Fibroblast of mammary gland (primary cell): ENCODE measurements around the gene MAGI1.

Experiments
- DNase-seq: peaks from one replicate; pipeline ENCODE4 v3.0.0-alpha.2; 2010; ENCODE audit warnings: low read depth
- H3K4me3 ChIP-seq: 2 replicates; pipeline ENCODE4 v1.5.1; 2011; ENCODE audit warnings: low read depth, mild to moderate bottlenecking, low read length, moderate library complexity; ENCODE audit not compliant: control insufficient read depth
- CTCF ChIP-seq: conservative IDR thresholded peaks from 2 replicates; pipeline ENCODE4 v1.5.1; 2011; ENCODE audit warnings: low read depth, low read length, inconsistent platforms; ENCODE audit not compliant: control insufficient read depth, insufficient read depth

MAGI1 gene

GRCh38 chr3:65846936-65847335, 191.8 kb downstream of the MAGI1 start:
- no peak overlapping the region for H3K4me3 ChIP-seq
- DNase-seq: no peak
- TF ChIP-seq CTCF: no peak

GRCh38 chr3:65844370-65844769, 194.3 kb downstream of the MAGI1 start:
- no peak for TF ChIP-seq CTCF
- H3K4me3 ChIP-seq: no peak overlapping the region
- no peak for DNase-seq

GRCh38 chr3:65843732-65844131, 195.0 kb downstream of the MAGI1 start:
- no peak for TF ChIP-seq CTCF
- no peak for DNase-seq
- H3K4me3 ChIP-seq: no peak overlapping the region

- no peak for DNase-seq
- no peak for TF ChIP-seq CTCF
- no peak overlapping the region for H3K4me3 ChIP-seq
These were observed 201.1 kb downstream of the MAGI1 start for GRCh38 chr3:65837604-65838003.

- H3K4me3 ChIP-seq: no peak overlapping the region
- no peak for TF ChIP-seq CTCF
- DNase-seq: peak; percentile 63
These were observed 202.7 kb downstream of the MAGI1 start for GRCh38 chr3:65836047-65836446.

GRCh38 chr3:65833761-65834505, 204.8 kb downstream of the MAGI1 start:
- H3K4me3 ChIP-seq: no peak overlapping the region
- no peak for TF ChIP-seq CTCF
- peak; percentile 73 for DNase-seq
